GM23248 (cell line): ENCODE data around the gene WDR49. TPM values are rescaled to one million over a fixed set of nuclear protein-coding genes. Genes with fewer than 3 reads are reported as not detected.

Experiments
- DNase-seq: peaks from one replicate; pipeline ENCODE4 v3.0.0-alpha.2; 2015
- H2AFZ ChIP-seq: fragments of 200-600 bp; sonication (generic); 2 replicates; pipeline ENCODE4 v1.6.1; 2016; ENCODE audit warnings: antibody characterized with exemption
- H3F3A ChIP-seq: fragments of 200-600 bp; sonication (generic); 2 replicates; pipeline ENCODE4 v1.6.1; 2016; ENCODE audit warnings: mild to moderate bottlenecking, antibody characterized with exemption, mixed run types; ENCODE audit not compliant: insufficient read depth
- H3K27ac ChIP-seq: fragments of 200-600 bp; sonication (generic); 2 replicates; pipeline ENCODE4 v1.5.1; 2016; ENCODE audit warnings: mild to moderate bottlenecking
- H3K27me3 ChIP-seq: fragments of 200-600 bp; sonication (generic); replicated peaks from 2 replicates; pipeline ENCODE4 v1.6.1; 2016; ENCODE audit warnings: mild to moderate bottlenecking; ENCODE audit not compliant: insufficient read depth
- H3K36me3 ChIP-seq: fragments of 200-600 bp; sonication (generic); 2 replicates; pipeline ENCODE4 v1.6.1; 2016; ENCODE audit warnings: low read depth, mild to moderate bottlenecking
- H3K4me1 ChIP-seq: fragments of 200-600 bp; sonication (generic); 2 replicates; pipeline ENCODE4 v1.6.1; 2016; ENCODE audit warnings: mild to moderate bottlenecking; ENCODE audit not compliant: insufficient read depth
- H3K4me2 ChIP-seq: fragments of 200-600 bp; sonication (generic); one replicate; pipeline ENCODE4 v1.6.1; 2016; ENCODE audit warnings: mild to moderate bottlenecking; ENCODE audit not compliant: unreplicated experiment
- H3K4me3 ChIP-seq: fragments of 200-600 bp; sonication (generic); 2 replicates; pipeline ENCODE4 v1.5.1; 2016; ENCODE audit warnings: mild to moderate bottlenecking
- H3K79me2 ChIP-seq: fragments of 200-600 bp; sonication (generic); 2 replicates; pipeline ENCODE4 v1.6.1; 2016; ENCODE audit warnings: mild to moderate bottlenecking; ENCODE audit not compliant: insufficient read depth
- H3K9ac ChIP-seq: fragments of 200-600 bp; sonication (generic); 2 replicates; pipeline ENCODE4 v1.6.1; 2016; ENCODE audit warnings: mild to moderate bottlenecking
- H3K9me2 ChIP-seq: fragments of 200-600 bp; sonication (generic); 2 replicates; pipeline ENCODE4 v1.6.1; 2016; ENCODE audit warnings: mixed run types, mild to moderate bottlenecking, moderate library complexity; ENCODE audit not compliant: insufficient read depth
- H3K9me3 ChIP-seq: fragments of 200-600 bp; sonication (generic); one replicate; pipeline ENCODE4 v1.6.1; 2017; ENCODE audit warnings: low read depth
- H4K20me1 ChIP-seq: fragments of 200-600 bp; sonication (generic); 2 replicates; pipeline ENCODE4 v1.6.0; 2016; ENCODE audit not compliant: insufficient read depth
- EZH2 ChIP-seq: fragments of 200-600 bp; sonication (generic); IDR thresholded peaks from 2 replicates; pipeline ENCODE4 v1.6.1; 2018; ENCODE audit warnings: antibody characterized with exemption, mild to moderate bottlenecking; ENCODE audit not compliant: insufficient read depth, poor library complexity, severe bottlenecking
- EZH2phosphoT487 ChIP-seq: fragments of 200-600 bp; sonication (generic); IDR thresholded peaks from 2 replicates; pipeline ENCODE4 v1.6.1; 2018; ENCODE audit warnings: antibody characterized with exemption, moderate library complexity, mild to moderate bottlenecking, low read depth; ENCODE audit not compliant: insufficient read depth
- WGBS, 2 experiments: methylation state at CpG; one replicate each; pipeline ENCODE4 v1.1.6; 2015 to 2017; ENCODE audit warnings: low lambda C conversion rate in 2 of 2, low coverage in 1 of 2; ENCODE audit errors: missing lambda C conversion rate in 2 of 2; 5-methylcytosine and 5-hydroxymethylcytosine counted together
- in situ Hi-C: fragments of 300-500 bp; cut with MboI; formaldehyde crosslinking; loops from 2 replicates; pipeline ENCODE4 v1.15.0; 2020
- polyA plus RNA-seq: library from polyadenylated mRNA; unstranded; fragments of >200 nt; fragmentation: Nextera tagmentation; extraction: Ambion mirVana; gene quantifications from 2 replicates; pipeline ENCODE4 v1.2.1, GENCODE V29; 2016
- total RNA-seq: library from RNA; depleted of rRNA; stranded (reverse); fragments of >200 nt; shearing (Covaris generic); gene quantifications from 2 replicates; pipeline ENCODE4 v1.2.3, GENCODE V29; 2014

WDR49 gene
- total and polyA plus RNA-seq, 2 experiments from 2014 or later = not detected

- H3K4me3 ChIP-seq = no peak overlapping the region
- H2AFZ ChIP-seq = no peak overlapping the region
- TF ChIP-seq EZH2 = no peak
- TF ChIP-seq EZH2phosphoT487 = no peak
- 0% methylated on average over 1 of the region's 1 CpG for WGBS, 2 experiments
- no peak overlapping the region for H3K9ac ChIP-seq
- no peak for DNase-seq
- H3K36me3 ChIP-seq = no peaks in the 10 kb centered on the region
- H3K9me2 ChIP-seq = no peaks in the 10 kb centered on the region
- H3K27me3 ChIP-seq = no peaks in the 10 kb centered on the region
- H3K27ac ChIP-seq = no peak overlapping the region
- no peaks in the 10 kb centered on the region for H3K9me3 ChIP-seq
- H3F3A ChIP-seq = no peaks in the 10 kb centered on the region
- no peak overlapping the region for H3K4me2 ChIP-seq
- no peaks in the 10 kb centered on the region for H3K79me2 ChIP-seq
- no peaks in the 10 kb centered on the region for H4K20me1 ChIP-seq
- H3K4me1 ChIP-seq = no peaks in the 10 kb centered on the region
- in situ Hi-C loops = no loop called here
Observed at GRCh38 chr3:167538081-167538480, 115.7 kb downstream of the WDR49 start.

GRCh38 chr3:167521006-167521355 lies 132.8 kb downstream of the WDR49 start:
- no peaks in the 10 kb centered on the region for H3K9me2 ChIP-seq
- DNase-seq = no peak

GRCh38 chr3:167520266-167521005 lies 133.3 kb downstream of the WDR49 start:
- in situ Hi-C loops = no loop called here
- H3K27ac ChIP-seq = no peak overlapping the region
- no peaks in the 10 kb centered on the region for H3K79me2 ChIP-seq
- H3K4me2 ChIP-seq = no peak overlapping the region
- no peaks in the 10 kb centered on the region for H3K27me3 ChIP-seq
- DNase-seq = no peak
- H3K4me3 ChIP-seq = no peak overlapping the region
- no peaks in the 10 kb centered on the region for H3K9me3 ChIP-seq
- no peaks in the 10 kb centered on the region for H3F3A ChIP-seq
- no peaks in the 10 kb centered on the region for H3K36me3 ChIP-seq
- no peaks in the 10 kb centered on the region for H3K4me1 ChIP-seq
- 37 to 40% methylated on average over 2 of the region's 2 CpGs for WGBS, 2 experiments
- TF ChIP-seq EZH2phosphoT487 = no peak
- no peak for TF ChIP-seq EZH2
- H4K20me1 ChIP-seq = no peaks in the 10 kb centered on the region
- no peak overlapping the region for H3K9ac ChIP-seq
- no peaks in the 10 kb centered on the region for H3K9me2 ChIP-seq
- H2AFZ ChIP-seq = no peak overlapping the region

More at GRCh38 chr3:167521006-167521355, 132.8 kb downstream of the WDR49 start:
- Histone ChIP-seq H2AFZ (no peak overlapping the region), H3K4me2 (no peak overlapping the region), H3K9me3 (no peaks in the 10 kb centered on the region), H3K27ac (no peak overlapping the region), H3K36me3 (no peaks in the 10 kb centered on the region), H3K4me3 (no peak overlapping the region), H3K4me1 (no peaks in the 10 kb centered on the region), H3K79me2 (no peaks in the 10 kb centered on the region), H4K20me1 (no peaks in the 10 kb centered on the region), H3K27me3 (no peaks in the 10 kb centered on the region), H3K9ac (no peak overlapping the region), H3F3A (no peaks in the 10 kb centered on the region)
- in situ Hi-C loops = no loop called here
- TF ChIP-seq EZH2 (no peak), EZH2phosphoT487 (no peak)

GRCh38 chr3:167507954-167508353 lies 145.8 kb downstream of the WDR49 start:
- Histone ChIP-seq H3K4me3 (no peak overlapping the region), H2AFZ (no peak overlapping the region), H3K79me2 (no peaks in the 10 kb centered on the region), H3K9ac (no peak overlapping the region), H4K20me1 (no peaks in the 10 kb centered on the region), H3K9me3 (no peaks in the 10 kb centered on the region), H3K27me3 (no peaks in the 10 kb centered on the region), H3F3A (no peaks in the 10 kb centered on the region), H3K27ac (no peak overlapping the region), H3K4me1 (no peaks in the 10 kb centered on the region), H3K36me3 (no peaks in the 10 kb centered on the region), H3K4me2 (no peak overlapping the region), H3K9me2 (no peaks in the 10 kb centered on the region)
- in situ Hi-C loops = no loop called here
- WGBS, 2 experiments = 3 to 11% methylated on average over 1 of the region's 1 CpG
- no peak for DNase-seq
- TF ChIP-seq EZH2 (no peak), EZH2phosphoT487 (no peak)

- DNase-seq = no peak
- in situ Hi-C loops = no loop called here
- no peaks in the 10 kb centered on the region for H3K4me1 ChIP-seq
- 0 to 6% methylated on average over 2 of the region's 2 CpGs for WGBS, 2 experiments
- no peaks in the 10 kb centered on the region for H3K36me3 ChIP-seq
- H3F3A ChIP-seq = no peaks in the 10 kb centered on the region
- no peaks in the 10 kb centered on the region for H3K9me3 ChIP-seq
- no peak overlapping the region for H2AFZ ChIP-seq
- H4K20me1 ChIP-seq = no peaks in the 10 kb centered on the region
- no peak overlapping the region for H3K4me2 ChIP-seq
- no peak overlapping the region for H3K9ac ChIP-seq
- TF ChIP-seq EZH2 = no peak
- no peak for TF ChIP-seq EZH2phosphoT487
- H3K27ac ChIP-seq = no peak overlapping the region
- no peaks in the 10 kb centered on the region for H3K27me3 ChIP-seq
- no peaks in the 10 kb centered on the region for H3K79me2 ChIP-seq
- H3K4me3 ChIP-seq = no peak overlapping the region
- no peaks in the 10 kb centered on the region for H3K9me2 ChIP-seq
Observed at GRCh38 chr3:167502401-167502800, 151.3 kb downstream of the WDR49 start.
